Measurements from ENCODE around the gene KCNH2.

Gene KCNH2

DNA sequence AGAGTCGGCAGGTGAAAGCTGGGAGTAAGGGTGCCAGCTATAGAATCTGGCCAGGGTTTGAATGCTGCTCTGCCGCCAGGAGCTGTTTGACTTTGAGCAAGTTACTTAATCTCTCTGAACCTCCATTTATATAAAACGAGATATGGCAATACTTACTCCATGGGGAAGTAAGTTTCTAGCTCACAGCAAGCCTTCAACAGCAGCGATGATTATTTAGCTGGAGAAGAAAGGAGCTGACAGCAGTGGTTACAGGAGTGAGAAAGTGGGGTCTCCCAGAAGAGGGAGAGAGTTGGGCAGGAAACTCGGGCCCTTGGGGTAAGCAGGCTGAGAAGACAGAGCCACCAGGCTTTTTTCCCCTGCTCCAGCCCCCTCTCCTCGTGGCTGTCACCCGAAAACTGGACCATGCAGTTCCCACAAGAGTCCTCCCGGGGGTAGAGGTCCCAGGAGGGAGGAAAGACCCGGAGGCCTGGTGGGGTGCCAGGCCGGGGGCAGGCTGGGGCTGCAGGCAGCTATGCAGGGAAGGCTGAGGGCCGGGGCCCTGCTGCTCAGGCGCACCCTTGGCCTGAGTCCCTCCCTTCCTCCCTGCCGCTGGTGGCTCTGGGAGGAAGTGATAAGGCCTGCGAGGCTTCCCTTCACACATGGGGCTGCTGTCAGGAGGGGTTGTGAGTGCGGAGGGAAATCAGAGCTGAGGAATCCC lies 16.2 kb upstream of the KCNH2 start:
- no peak for DNase-seq (ENCODE audit: low read depth)

- no peak for DNase-seq (ENCODE audit: low read depth)
Observed at GRCh38 chr7:150993511-150993910, 15.4 kb upstream of the KCNH2 start.

- DNase-seq (ENCODE audit: low read depth), result no peak
Observed at GRCh38 chr7:150992833-150993302, 14.7 kb upstream of the KCNH2 start.

- DNase-seq (ENCODE audit: low read depth), result no peak
Observed at GRCh38 chr7:150992051-150992640, 14.0 kb upstream of the KCNH2 start.

- no peak for DNase-seq (ENCODE audit: low read depth)
Observed at GRCh38 chr7:150990416-150991186, 12.5 kb upstream of the KCNH2 start, which contains the start of gene NOS3. Gene NOS3, plus strand, starts transcription at chr7:150991017. Its CDS starts 2,787 bp downstream, at chr7:150993804.

- DNase-seq (ENCODE audit: low read depth), result no peak
Observed at GRCh38 chr7:150989456-150989855, 11.3 kb upstream of the KCNH2 start.

- DNase-seq (ENCODE audit: low read depth), result no peak
Observed at GRCh38 chr7:150988230-150989226, 10.4 kb upstream of the KCNH2 start.

GRCh38 chr7:150986556-150986955 lies 8.4 kb upstream of the KCNH2 start:
- DNase-seq (ENCODE audit: low read depth), result no peak

GRCh38 chr7:150986099-150986512 lies 8.0 kb upstream of the KCNH2 start:
- DNase-seq (ENCODE audit: low read depth), result no peak

DNA sequence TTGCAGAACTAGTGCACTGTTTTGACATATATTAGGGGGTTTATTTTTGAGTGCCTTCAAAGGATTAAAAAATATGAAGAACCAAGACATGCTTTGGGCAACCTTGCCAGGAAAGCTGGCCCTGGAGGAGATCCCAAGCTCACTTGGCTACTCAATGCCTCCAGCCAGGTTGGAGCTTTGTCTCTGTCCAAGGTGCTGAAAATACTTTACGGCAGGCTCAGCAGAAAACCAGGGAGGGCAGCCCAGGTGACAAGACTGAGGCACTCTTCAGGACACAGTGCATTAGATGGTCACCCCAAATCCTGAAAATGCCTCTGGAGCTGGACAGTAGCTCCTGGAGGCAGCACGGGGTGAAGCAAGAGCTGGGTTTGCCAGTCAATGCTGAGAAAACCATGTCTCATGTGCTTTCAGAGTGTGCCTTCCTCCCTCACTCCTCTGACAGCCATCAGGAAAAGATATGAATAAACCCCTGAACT lies 5.8 kb upstream of the KCNH2 start:
- DNase-seq (ENCODE audit: low read depth), result no peak

DNA sequence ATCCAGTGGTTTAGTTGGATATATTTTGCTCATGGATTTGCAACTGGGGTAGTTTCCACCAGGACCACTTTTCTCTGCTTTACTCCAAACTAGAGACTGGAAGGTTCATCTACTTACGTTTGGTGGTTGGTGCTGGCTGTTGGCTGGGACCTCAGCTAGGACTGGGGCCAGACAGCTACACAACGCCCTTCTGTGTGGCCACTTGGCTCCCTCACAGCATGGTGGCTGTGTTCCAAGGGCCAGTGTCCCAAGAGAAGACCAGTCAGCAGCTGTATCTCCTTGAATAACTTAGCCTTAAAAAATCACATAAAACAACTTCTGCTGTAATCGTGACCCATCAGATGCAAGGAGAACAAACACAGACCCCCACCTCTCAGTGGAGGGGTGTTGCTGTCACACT lies 4.2 kb upstream of the KCNH2 start:
- DNase-seq (ENCODE audit: low read depth), result no peak

DNA sequence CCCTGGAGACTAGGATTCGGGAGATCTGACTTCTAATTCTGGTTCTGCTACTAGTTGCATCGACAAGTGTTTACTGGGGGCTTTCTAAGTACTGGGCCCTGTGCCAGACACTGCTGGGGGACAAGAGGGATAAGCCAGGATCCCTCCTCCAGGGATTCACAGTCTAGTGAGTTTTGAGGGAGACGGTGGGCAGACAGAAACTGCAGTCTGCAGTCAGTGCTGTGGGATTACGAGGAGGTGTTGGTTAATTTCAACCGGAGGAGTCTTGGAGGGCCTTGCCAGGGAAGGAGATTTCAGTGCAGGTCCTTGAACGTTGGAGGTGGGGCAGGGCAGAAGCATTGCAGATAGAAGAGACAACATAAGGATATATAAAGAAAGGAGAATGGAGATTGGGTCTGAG lies 3.5 kb upstream of the KCNH2 start:
- DNase-seq (ENCODE audit: low read depth), result no peak

- DNase-seq (ENCODE audit: low read depth), result no peak
Observed at GRCh38 chr7:150980663-150981062, 2.5 kb upstream of the KCNH2 start.

- DNase-seq (ENCODE audit: low read depth), result no peak
Observed at GRCh38 chr7:150979713-150980390, 1.7 kb upstream of the KCNH2 start.

DNA sequence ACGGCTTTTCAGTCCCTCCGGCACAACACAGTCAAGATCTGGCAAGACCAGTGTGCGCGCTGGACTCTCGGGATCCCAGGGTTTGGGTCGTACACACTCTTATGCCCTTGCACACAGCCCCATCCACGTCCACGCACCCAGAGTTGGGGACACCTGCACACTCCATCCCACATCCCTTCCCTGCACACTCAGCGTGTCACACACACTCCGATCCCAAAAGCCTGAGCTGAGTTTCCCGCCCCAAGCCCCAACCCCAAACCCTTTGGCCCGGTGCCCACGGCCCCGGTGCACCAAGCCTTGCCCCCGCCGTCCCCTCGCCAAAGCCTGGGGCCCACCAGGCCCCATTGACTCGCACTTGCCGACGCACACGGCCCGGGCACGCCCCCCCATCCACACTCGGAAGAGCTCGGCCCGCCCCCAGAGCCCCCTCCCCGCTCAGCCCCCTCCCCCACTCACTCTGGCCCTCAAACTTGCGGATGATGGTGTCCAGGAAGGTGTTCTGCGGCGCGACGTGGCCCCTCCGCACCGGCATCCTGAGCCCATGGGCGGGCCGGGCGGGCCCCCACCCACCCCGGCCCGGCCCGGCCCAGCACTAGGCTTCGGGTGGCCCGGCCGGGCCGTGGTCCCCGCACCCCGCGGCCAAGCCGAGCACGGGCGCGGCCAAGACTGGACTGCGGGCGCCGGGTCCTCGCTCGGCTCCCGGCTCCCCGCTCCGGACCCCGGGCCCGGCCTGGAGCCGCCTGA lies 567 bp downstream of the KCNH2 start:
- no peak for DNase-seq (ENCODE audit: low read depth)

DNA sequence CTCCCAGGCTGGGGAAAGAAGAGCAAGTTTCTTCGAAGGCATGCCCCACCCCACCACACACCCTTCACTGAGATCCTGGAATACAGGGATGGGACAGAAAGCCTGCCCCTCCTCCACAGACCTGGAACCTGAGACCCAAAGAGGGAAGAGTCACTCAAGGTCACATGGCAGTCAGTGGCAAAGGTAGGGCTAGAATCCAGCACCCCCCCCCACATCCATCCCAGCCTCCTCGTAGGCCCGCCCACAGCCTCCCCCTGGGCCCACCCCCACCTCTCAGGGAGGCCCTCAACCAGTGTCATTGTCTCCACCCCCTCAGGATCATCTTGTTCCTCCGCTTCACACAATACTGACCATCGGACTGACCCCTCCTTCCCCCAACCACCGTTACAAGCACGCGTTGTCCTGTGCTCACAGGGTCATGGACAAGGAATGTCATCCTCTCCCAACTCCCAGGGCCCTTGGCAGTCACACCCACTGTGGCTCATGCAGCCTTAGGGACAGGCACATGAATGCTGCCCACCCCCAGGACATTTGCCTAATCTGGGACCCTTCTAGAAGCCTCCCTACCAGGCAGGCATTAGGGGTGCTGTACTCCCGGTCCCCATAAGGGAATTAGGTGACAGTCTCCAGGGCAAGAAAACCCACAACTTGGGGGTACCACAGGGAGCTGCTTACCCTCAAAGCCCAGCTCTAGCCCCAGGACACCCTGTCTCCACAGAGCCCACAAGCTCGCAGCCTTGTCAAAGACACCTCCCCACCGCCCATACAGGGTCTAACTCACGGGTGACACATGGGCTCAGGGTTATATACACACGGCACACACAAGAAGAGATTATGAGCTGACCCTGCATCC lies 1.4 kb downstream of the KCNH2 start:
- DNase-seq (ENCODE audit: low read depth), result no peak

GRCh38 chr7:150975536-150976319 lies 2.4 kb downstream of the KCNH2 start:
- no peak for DNase-seq (ENCODE audit: low read depth)
